K562 (cell line): ENCODE data around the gene RERE. TPM values are rescaled to one million over a fixed set of nuclear protein-coding genes. Genes with fewer than 3 reads are reported as not detected.

ENCODE experiments used
- CTBP1 ChIP-seq: fragments of 450-650 bp; IDR thresholded peaks from 2 replicates; pipeline ENCODE4 v1.6.1; 2016; ENCODE audit warnings: borderline replicate concordance
- HCFC1 ChIP-seq: IDR thresholded peaks from 2 replicates; pipeline ENCODE4 v1.6.1; 2012; ENCODE audit warnings: low read depth, low read length, improper control_type of control experiment
- HDAC6 ChIP-seq: IDR thresholded peaks from 2 replicates; pipeline ENCODE4 v1.6.1; 2012; ENCODE audit warnings: low read depth, mild to moderate bottlenecking, control low read depth, inconsistent platforms, low read length, moderate library complexity
- HNRNPK ChIP-seq: fragments of 200-400 bp; formaldehyde crosslinking; IDR thresholded peaks from one replicate; pipeline ENCODE4 v1.6.1; 2018; ENCODE audit warnings: mild to moderate bottlenecking, low read depth, low read length; ENCODE audit not compliant: poor library complexity, severe bottlenecking
- L3MBTL2 ChIP-seq: fragments of 450-650 bp; IDR thresholded peaks from 2 replicates; pipeline ENCODE4 v1.6.1; 2016; ENCODE audit warnings: mild to moderate bottlenecking, moderate library complexity
- MTA1 ChIP-seq: fragments of 450-650 bp; IDR thresholded peaks from 2 replicates; pipeline ENCODE4 v1.6.1; 2017; ENCODE audit warnings: borderline replicate concordance
- NCOR1 ChIP-seq: fragments of 450-650 bp; IDR thresholded peaks from 2 replicates; pipeline ENCODE4 v1.6.1; 2016; ENCODE audit warnings: mild to moderate bottlenecking, moderate library complexity
- POLR2AphosphoS2 ChIP-seq: IDR thresholded peaks from 2 replicates; pipeline ENCODE4 v1.6.1; 2012; ENCODE audit warnings: low read length, improper control_type of control experiment
- POLR3G ChIP-seq: IDR thresholded peaks from 2 replicates; pipeline ENCODE4 v1.6.1; 2011; ENCODE audit not compliant: insufficient read length, insufficient replicate concordance; ENCODE audit errors: extremely low read depth
- RFX7 ChIP-seq: fragments of 250-450 bp; sonication (Bioruptor Pico); IDR thresholded peaks from 2 replicates; pipeline ENCODE4 v1.5.1; 2021; ENCODE audit warnings: mild to moderate bottlenecking
- SAFB ChIP-seq: fragments of 200-400 bp; formaldehyde crosslinking; IDR thresholded peaks from 2 replicates; pipeline ENCODE4 v1.6.1; 2017; ENCODE audit warnings: low read depth, low read length, borderline replicate concordance
- SIN3B ChIP-seq: fragments of 450-650 bp; IDR thresholded peaks from 2 replicates; pipeline ENCODE4 v1.6.1; 2017; ENCODE audit warnings: low read depth, mild to moderate bottlenecking, moderate library complexity
- SMAD4 ChIP-seq: fragments of 250-450 bp; sonication (Bioruptor Pico); conservative IDR thresholded peaks from 2 replicates; pipeline ENCODE4 v1.8.0; 2021; ENCODE audit warnings: inconsistent platforms, mild to moderate bottlenecking, moderate library complexity
- SP2 ChIP-seq: IDR thresholded peaks from 2 replicates; pipeline ENCODE4 v1.6.1; 2011; ENCODE audit warnings: mild to moderate bottlenecking, low read depth, low read length, moderate library complexity; ENCODE audit not compliant: poor library complexity, severe bottlenecking; ENCODE audit errors: extremely low read depth
- SRSF7 ChIP-seq: fragments of 200-400 bp; formaldehyde crosslinking; optimal IDR thresholded peaks from 2 replicates; pipeline ENCODE3; 2017; ENCODE audit warnings: mild to moderate bottlenecking, low read depth, low read length
- ZNF175 ChIP-seq: fragments of 200-800 bp; sonication (Bioruptor generic); IDR thresholded peaks from 2 replicates; pipeline ENCODE4 v1.6.1; 2016; ENCODE audit warnings: low read depth, mild to moderate bottlenecking, missing genetic modification characterization, missing compliant biosample characterization
- ZNF239 ChIP-seq: fragments of 250-450 bp; sonication (Bioruptor Pico); IDR thresholded peaks from 2 replicates; pipeline ENCODE4 v1.4.0; 2020; ENCODE audit warnings: mild to moderate bottlenecking
- polyA plus RNA-seq, 8 experiments: library from polyadenylated mRNA; depleted of rRNA in 4 of 8; stranded (reverse) in 5 of 8; unstranded in 3 of 8; fragments of >200 nt; fragmentation: Nextera tagmentation in 2 of 8; fragmentation: Illumina TruSeq in 1 of 8; extraction: Ambion mirVana in 2 of 8; extraction: Trizol in 1 of 8; gene quantifications; 2 replicates each; pipeline versions ENCODE4 v1.2.1 to v1.2.3, GENCODE V29; 2011 to 2014; ENCODE audit warnings: inconsistent platforms in 1 of 8, missing spikeins in 1 of 8
- total RNA-seq, 7 experiments: library from RNA; depleted of rRNA in 6 of 7; stranded (reverse); fragments of >200 nt in 6 of 7; fragmentation: Illumina TruSeq in 2 of 7; extraction: Trizol in 2 of 7; gene quantifications; 2 replicates each; pipeline versions ENCODE4 v1.2.1 to v1.2.3, GENCODE V29; 2011 to 2021; ENCODE audit warnings: low replicate concordance in 1 of 7
- TF ChIP-seq, protein P1 (sequence below), 2 experiments: fragments of 450-650 bp; formaldehyde crosslinking in 1 of 2; IDR thresholded peaks; 2 replicates each; pipeline versions ENCODE4 v1.4.0 to v1.6.1; 2014 to 2020; ENCODE audit warnings: mild to moderate bottlenecking in 2 of 2, borderline replicate concordance in 1 of 2, low read depth in 1 of 2

Gene RERE
- total and polyA plus RNA-seq, 9 of the 15 experiments (the other 6 are each of a cell fraction or from before 2014, with no cell fraction given), result 3.0 to 51.5 (median 13.4) TPM

GRCh38 chr1:8702850-8703810 is 114.3 kb downstream of the RERE start (continued):
- TF ChIP-seq, protein P1, sequence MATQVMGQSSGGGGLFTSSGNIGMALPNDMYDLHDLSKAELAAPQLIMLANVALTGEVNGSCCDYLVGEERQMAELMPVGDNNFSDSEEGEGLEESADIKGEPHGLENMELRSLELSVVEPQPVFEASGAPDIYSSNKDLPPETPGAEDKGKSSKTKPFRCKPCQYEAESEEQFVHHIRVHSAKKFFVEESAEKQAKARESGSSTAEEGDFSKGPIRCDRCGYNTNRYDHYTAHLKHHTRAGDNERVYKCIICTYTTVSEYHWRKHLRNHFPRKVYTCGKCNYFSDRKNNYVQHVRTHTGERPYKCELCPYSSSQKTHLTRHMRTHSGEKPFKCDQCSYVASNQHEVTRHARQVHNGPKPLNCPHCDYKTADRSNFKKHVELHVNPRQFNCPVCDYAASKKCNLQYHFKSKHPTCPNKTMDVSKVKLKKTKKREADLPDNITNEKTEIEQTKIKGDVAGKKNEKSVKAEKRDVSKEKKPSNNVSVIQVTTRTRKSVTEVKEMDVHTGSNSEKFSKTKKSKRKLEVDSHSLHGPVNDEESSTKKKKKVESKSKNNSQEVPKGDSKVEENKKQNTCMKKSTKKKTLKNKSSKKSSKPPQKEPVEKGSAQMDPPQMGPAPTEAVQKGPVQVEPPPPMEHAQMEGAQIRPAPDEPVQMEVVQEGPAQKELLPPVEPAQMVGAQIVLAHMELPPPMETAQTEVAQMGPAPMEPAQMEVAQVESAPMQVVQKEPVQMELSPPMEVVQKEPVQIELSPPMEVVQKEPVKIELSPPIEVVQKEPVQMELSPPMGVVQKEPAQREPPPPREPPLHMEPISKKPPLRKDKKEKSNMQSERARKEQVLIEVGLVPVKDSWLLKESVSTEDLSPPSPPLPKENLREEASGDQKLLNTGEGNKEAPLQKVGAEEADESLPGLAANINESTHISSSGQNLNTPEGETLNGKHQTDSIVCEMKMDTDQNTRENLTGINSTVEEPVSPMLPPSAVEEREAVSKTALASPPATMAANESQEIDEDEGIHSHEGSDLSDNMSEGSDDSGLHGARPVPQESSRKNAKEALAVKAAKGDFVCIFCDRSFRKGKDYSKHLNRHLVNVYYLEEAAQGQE (IDR thresholded peaks at IDR 0.05; ENCODE audit: borderline replicate concordance), result peak; percentile 52
- TF ChIP-seq, protein P1 (CRISPR knock-in tag; IDR thresholded peaks at IDR 0.05; ENCODE audit: low read depth), result no peak; the same call in 1 of the 2 replicates
- TF ChIP-seq SIN3B (0 out of 2 replicates have a peak, but pooled peaks have one; percentile 59), ZNF239 (CRISPR knock-in tag) (peak; percentile 53; the same call in 1 of the 2 replicates), NCOR1 (peak; percentile 52), SMAD4 (CRISPR knock-in tag) (peak; percentile 98), POLR2AphosphoS2 (no peak), SP2 (no peak), POLR3G (no peak), ZNF175 (peak; percentile 87), CTBP1 (peak; percentile 96), SRSF7 (no peak), L3MBTL2 (peak; percentile 90), HNRNPK (no peak), HCFC1 (peak; percentile 67), SAFB (no peak; the same call in 1 of the 2 replicates), HDAC6 (no peak), MTA1 (no peak), RFX7 (no peak)
